Fibroblast of lung (primary cell): Measurements from ENCODE around the gene PLEKHA4. TPM values are rescaled to one million over a fixed set of nuclear protein-coding genes. Genes with fewer than 3 reads are reported as not detected.

ENCODE experiments used
- DNase-seq, 2 donors: peaks; one replicate each; pipeline versions ENCODE4 v3.0.0 to v3.0.0-alpha.2; 2010; ENCODE audit warnings: low read depth in 2 of 2
- H2AFZ ChIP-seq: 2 replicates; pipeline ENCODE4 v1.5.1; 2012; ENCODE audit warnings: low read length, control low read depth, inconsistent platforms
- H3K27ac ChIP-seq: 2 replicates; pipeline ENCODE4 v1.5.1; 2011; ENCODE audit warnings: low read length, control low read depth; ENCODE audit not compliant: insufficient read depth
- H3K27me3 ChIP-seq: 2 replicates; pipeline ENCODE4 v1.5.1; 2011; ENCODE audit warnings: mild to moderate bottlenecking, low read length; ENCODE audit not compliant: control insufficient read depth, insufficient read depth
- H3K36me3 ChIP-seq: 2 replicates; pipeline ENCODE4 v1.5.1; 2011; ENCODE audit warnings: low read length; ENCODE audit not compliant: control insufficient read depth, insufficient read depth
- H3K4me1 ChIP-seq: 2 replicates; pipeline ENCODE4 v1.5.1; 2011; ENCODE audit warnings: low read length; ENCODE audit not compliant: control insufficient read depth, insufficient read depth; ENCODE audit errors: extremely low read depth
- H3K4me2 ChIP-seq: 2 replicates; pipeline ENCODE4 v1.5.1; 2011; ENCODE audit warnings: low read length, control low read depth; ENCODE audit not compliant: insufficient read depth; ENCODE audit errors: extremely low read depth
- H3K4me3 ChIP-seq, 4 experiments: fragments of 200-600 bp in 1 of 4; sonication (generic) in 1 of 4; replicated peaks in 1 of 4; 2 replicates each; pipeline ENCODE4 v1.5.1; 2011 to 2016; ENCODE audit warnings: low read length in 4 of 4, low read depth in 3 of 4, mild to moderate bottlenecking in 3 of 4, control low read depth in 2 of 4, inconsistent platforms in 1 of 4, mixed read lengths in 1 of 4; ENCODE audit not compliant: insufficient read depth in 1 of 4; ENCODE audit errors: control extremely low read depth in 1 of 4
- H3K79me2 ChIP-seq: 2 replicates; pipeline ENCODE4 v1.5.1; 2012; ENCODE audit warnings: mild to moderate bottlenecking, low read length, inconsistent platforms; ENCODE audit not compliant: control insufficient read depth, insufficient read depth
- H3K9ac ChIP-seq: 2 replicates; pipeline ENCODE4 v1.5.1; 2011; ENCODE audit warnings: mild to moderate bottlenecking, low read length, control low read depth; ENCODE audit not compliant: insufficient read depth
- H3K9me3 ChIP-seq: 2 replicates; pipeline ENCODE4 v1.5.1; 2012; ENCODE audit warnings: low read depth, low read length; ENCODE audit not compliant: control insufficient read depth, insufficient read depth
- H4K20me1 ChIP-seq: 2 replicates; pipeline ENCODE4 v1.5.1; 2011; ENCODE audit warnings: low read length; ENCODE audit not compliant: control insufficient read depth, insufficient read depth; ENCODE audit errors: extremely low read depth
- EZH2 ChIP-seq: IDR thresholded peaks from 2 replicates; pipeline ENCODE4 v1.5.1; 2012; ENCODE audit warnings: low read length, control low read depth, mild to moderate bottlenecking; ENCODE audit errors: missing control alignments
- polyA plus RNA-seq, 2 donors: library from polyadenylated mRNA; depleted of rRNA in 1 of 2; stranded (reverse) in 1 of 2; unstranded in 1 of 2; fragments of >200 nt; gene quantifications; 2 replicates each; pipeline ENCODE4 v1.2.1, GENCODE V29; 2011 to 2012; ENCODE audit warnings: missing spikeins in 1 of 2
- total RNA-seq: library from RNA; depleted of rRNA; stranded (reverse); fragments of >200 nt; gene quantifications from 2 replicates; pipeline ENCODE4 v1.2.1, GENCODE V29; 2014
- TF ChIP-seq, protein P1 (sequence below), 2 donors: IDR thresholded peaks in 1 of 2; conservative IDR thresholded peaks in 1 of 2; 1 replicate in 1 of 2; 2 replicates in 1 of 2; pipeline ENCODE4 v1.5.1; 2011 to 2012; ENCODE audit warnings: low read length in 2 of 2, control low read depth in 1 of 2, inconsistent platforms in 1 of 2, low read depth in 1 of 2, mild to moderate bottlenecking in 1 of 2

PLEKHA4 gene
- total and polyA plus RNA-seq, 2 donors (not counting 1 experiment from before 2014, with no cell fraction given): 6.6 to 20.0 TPM

- Histone ChIP-seq H3K36me3 (peaks cover 6% of the 10 kb centered on the region), H3K9ac (peak overlapping the region; percentile 23), H2AFZ (no peak overlapping the region), H4K20me1 (no peaks in the 10 kb centered on the region), H3K79me2 (no peaks in the 10 kb centered on the region), H3K9me3 (no peaks in the 10 kb centered on the region), H3K4me3 (peak overlapping the region in 2 of 4 experiments; percentile 29 to 64), H3K4me2 (peak overlapping the region; percentile 34), H3K27me3 (no peaks in the 10 kb centered on the region), H3K27ac (peak overlapping the region; percentile 36), H3K4me1 (peaks cover 13% of the 10 kb centered on the region)
- DNase-seq: peak; percentile 77 to 88
- no peak for TF ChIP-seq EZH2
- TF ChIP-seq, protein P1, sequence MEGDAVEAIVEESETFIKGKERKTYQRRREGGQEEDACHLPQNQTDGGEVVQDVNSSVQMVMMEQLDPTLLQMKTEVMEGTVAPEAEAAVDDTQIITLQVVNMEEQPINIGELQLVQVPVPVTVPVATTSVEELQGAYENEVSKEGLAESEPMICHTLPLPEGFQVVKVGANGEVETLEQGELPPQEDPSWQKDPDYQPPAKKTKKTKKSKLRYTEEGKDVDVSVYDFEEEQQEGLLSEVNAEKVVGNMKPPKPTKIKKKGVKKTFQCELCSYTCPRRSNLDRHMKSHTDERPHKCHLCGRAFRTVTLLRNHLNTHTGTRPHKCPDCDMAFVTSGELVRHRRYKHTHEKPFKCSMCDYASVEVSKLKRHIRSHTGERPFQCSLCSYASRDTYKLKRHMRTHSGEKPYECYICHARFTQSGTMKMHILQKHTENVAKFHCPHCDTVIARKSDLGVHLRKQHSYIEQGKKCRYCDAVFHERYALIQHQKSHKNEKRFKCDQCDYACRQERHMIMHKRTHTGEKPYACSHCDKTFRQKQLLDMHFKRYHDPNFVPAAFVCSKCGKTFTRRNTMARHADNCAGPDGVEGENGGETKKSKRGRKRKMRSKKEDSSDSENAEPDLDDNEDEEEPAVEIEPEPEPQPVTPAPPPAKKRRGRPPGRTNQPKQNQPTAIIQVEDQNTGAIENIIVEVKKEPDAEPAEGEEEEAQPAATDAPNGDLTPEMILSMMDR (conservative IDR thresholded peaks at IDR 0.05 in 1 of 2, IDR thresholded peaks at IDR 0.05 in 1 of 2; ENCODE audit: low read depth in 1 of 2, low read length in 2 of 2): no peak
Observed at GRCh38 chr19:48837051-48837524, 31.3 kb downstream of the PLEKHA4 start.

DNA sequence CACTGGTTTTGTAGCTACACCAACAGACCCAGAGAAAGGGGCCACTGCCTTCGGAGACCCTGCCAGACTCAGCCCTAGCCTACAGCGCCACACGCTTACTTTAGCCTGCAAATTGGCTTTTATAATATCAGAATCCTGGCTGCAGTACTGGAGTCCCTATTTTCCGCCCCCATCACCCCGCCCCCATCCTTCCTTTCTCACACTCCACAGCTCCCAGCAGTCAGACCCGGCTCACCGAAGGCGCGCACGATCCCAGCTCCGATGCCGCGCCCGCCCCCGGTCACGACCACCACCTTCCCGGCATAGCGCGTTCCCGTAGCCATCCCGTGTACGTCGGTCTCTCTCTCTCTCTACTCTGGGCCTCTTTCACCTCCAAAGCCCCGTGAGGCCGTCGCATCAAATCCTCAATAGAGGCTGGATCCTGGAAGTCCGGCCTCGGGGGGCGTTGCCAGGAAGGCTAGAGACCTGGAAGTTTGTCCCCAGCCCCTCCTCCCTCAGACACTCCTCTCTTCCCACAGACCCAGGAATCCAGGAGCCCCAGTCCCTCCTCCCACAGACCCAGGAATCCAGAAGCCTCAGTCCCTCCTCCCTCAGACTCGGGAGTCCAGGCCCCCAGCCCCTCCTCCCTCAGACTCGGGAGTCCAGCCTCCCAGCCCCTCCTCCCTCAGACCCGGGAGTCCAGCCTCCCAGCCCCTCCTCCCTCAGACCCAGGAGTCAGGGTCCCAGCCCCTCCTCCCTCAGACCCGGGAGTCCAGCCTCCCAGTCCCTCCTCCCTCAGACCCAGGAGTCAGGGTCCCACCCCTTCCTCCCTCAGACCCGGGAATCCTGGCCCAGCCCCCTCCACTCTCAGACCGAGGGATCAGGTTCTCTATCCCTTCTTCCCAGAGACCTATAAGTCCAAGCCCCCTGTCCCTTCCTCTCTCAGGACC is 32.1 kb downstream of the PLEKHA4 start, which contains the start of gene HSD17B14:
Gene HSD17B14 (minus strand): TSS at position 403 of the 929 bp plus-strand sequence. CDS start 80 bp downstream, at position 323.
- TF ChIP-seq, protein P1 (conservative IDR thresholded peaks at IDR 0.05 in 1 of 2, IDR thresholded peaks at IDR 0.05 in 1 of 2; ENCODE audit: low read depth in 1 of 2, low read length in 2 of 2): no peak
- no peak for TF ChIP-seq EZH2
- Histone ChIP-seq H2AFZ (peak within 1 kb of the TSS; percentile 54), H3K4me1 (peaks cover 13% of the 10 kb centered on the region), H3K79me2 (no peaks in the 10 kb centered on the region), H3K4me2 (peak within 1 kb of the TSS; percentile 34), H4K20me1 (no peaks in the 10 kb centered on the region), H3K9me3 (no peaks in the 10 kb centered on the region), H3K4me3 (peak within 1 kb of the TSS; percentile 22 to 64 (median 48)), H3K36me3 (peaks cover 6% of the 10 kb centered on the region), H3K9ac (peak within 1 kb of the TSS; percentile 46), H3K27me3 (no peaks in the 10 kb centered on the region), H3K27ac (peak within 1 kb of the TSS; percentile 36)
- peak; percentile 38 to 69 for DNase-seq

GRCh38 chr19:48835734-48836088 is 32.7 kb downstream of the PLEKHA4 start:
- H3K9ac ChIP-seq: no peak overlapping the region
- H3K4me3 ChIP-seq: peak overlapping the region in 2 of 4 experiments; percentile 56 to 64
- H3K27ac ChIP-seq: peak overlapping the region; percentile 36
- H3K79me2 ChIP-seq: no peaks in the 10 kb centered on the region
- peak overlapping the region; percentile 54 for H2AFZ ChIP-seq
- H3K9me3 ChIP-seq: no peaks in the 10 kb centered on the region
- H3K36me3 ChIP-seq: peaks cover 6% of the 10 kb centered on the region
- TF ChIP-seq, protein P1 (conservative IDR thresholded peaks at IDR 0.05 in 1 of 2, IDR thresholded peaks at IDR 0.05 in 1 of 2; ENCODE audit: low read depth in 1 of 2, low read length in 2 of 2): peak; percentile 93 to 95
- TF ChIP-seq EZH2: no peak
- H3K27me3 ChIP-seq: no peaks in the 10 kb centered on the region
- H3K4me1 ChIP-seq: peaks cover 13% of the 10 kb centered on the region
- peak overlapping the region; percentile 34 for H3K4me2 ChIP-seq
- no peaks in the 10 kb centered on the region for H4K20me1 ChIP-seq
- DNase-seq: peak; percentile 65 to 85
